ENCODE measurements around the gene TAAR8. TPM values are rescaled to one million over a fixed set of nuclear protein-coding genes. Genes with fewer than 3 reads are reported as not detected.
"Not testable (repeated sequence)": the region's sequence is repeated elsewhere in the genome, so short reads cannot be mapped to it uniquely, and the experiment has no call there.

The TAAR8 gene
- total RNA-seq, 2 donors from 2014 or later: not detected

DNA sequence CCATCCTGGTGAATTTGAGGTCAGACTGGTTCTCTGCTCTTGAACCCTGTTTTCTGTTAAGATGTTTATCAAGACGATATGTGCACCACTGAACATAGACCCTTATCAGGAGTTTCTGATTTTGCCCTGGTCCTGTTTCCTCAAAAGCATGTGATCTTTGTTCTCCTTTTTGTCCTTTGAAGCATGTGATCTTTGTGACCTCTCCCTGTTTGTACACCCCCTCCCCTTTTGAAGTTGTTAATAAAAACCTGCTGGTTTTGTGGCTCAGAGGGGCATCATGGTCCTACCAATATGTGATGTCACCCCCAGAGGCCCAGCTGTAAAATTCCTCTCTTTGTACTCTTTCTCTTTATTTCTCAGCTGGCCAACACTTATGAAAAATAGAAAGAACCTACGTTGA lies 17.9 kb upstream of the TAAR8 start:
- ATAC-seq, DNase-seq: not testable (repeated sequence)
- intact Hi-C loops (cut with DNase I): loop anchor here (10.0 kb wide), 2 partner anchors 230 to 1020 kb away; no protein-coding TSS in a partner anchor

GRCh38 chr6:132537145-132537544 lies 15.3 kb upstream of the TAAR8 start:
- ATAC-seq (no peak), DNase-seq (no peak)
- intact Hi-C loops (cut with DNase I): loop anchor here (10.0 kb wide), 2 partner anchors 228 to 1018 kb away; no protein-coding TSS in a partner anchor

GRCh38 chr6:132537977-132538376 lies 14.5 kb upstream of the TAAR8 start, which contains the start of gene TAAR9:
TSS of gene TAAR9 (plus strand) at chr6:132538277. CDS start at chr6:132538290, 13 bp downstream.
- no peak for ATAC-seq
- no peak for DNase-seq
- intact Hi-C loops (cut with DNase I): loop anchor here (10.0 kb wide), 2 partner anchors 227 to 1017 kb away; no protein-coding TSS in a partner anchor

GRCh38 chr6:132544826-132545225 lies 7.6 kb upstream of the TAAR8 start:
- ATAC-seq: no peak
- intact Hi-C loops (cut with DNase I): no loop called here

GRCh38 chr6:132548746-132549463 lies 3.6 kb upstream of the TAAR8 start:
- DNase-seq (no peak), ATAC-seq (no peak)
- intact Hi-C loops (cut with DNase I): no loop called here

More at GRCh38 chr6:132544826-132545225, 7.6 kb upstream of the TAAR8 start:
- no peak for DNase-seq

DNA sequence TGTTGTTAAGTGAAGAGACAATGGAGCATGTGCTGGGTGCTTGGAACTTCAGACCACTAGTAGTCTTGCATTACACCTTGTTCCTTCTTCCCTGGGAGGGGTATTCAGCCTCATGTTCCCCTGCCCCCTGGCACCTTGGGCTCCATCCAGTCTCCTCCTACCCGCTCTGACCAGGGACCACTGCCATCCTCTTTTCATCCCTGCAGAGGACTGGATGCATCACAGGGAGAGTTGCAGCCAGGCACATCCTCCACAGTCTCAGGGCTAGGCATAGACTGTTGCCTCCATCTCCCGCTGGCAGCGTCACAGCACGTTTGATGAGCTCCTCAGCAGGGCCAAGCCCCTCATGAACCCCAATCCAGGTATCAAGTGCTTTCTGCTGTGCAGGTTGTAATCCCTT lies 1.3 kb upstream of the TAAR8 start:
- intact Hi-C loops (cut with DNase I): no loop called here

GRCh38 chr6:132560087-132560486 lies 7.6 kb downstream of the TAAR8 start:
- intact Hi-C loops (cut with DNase I); DNase-seq; ATAC-seq: not testable (repeated sequence)

More for the DNA sequence above, 1.3 kb upstream of the TAAR8 start:
- no peak for ATAC-seq
- no peak for DNase-seq

- ATAC-seq: no peak
- intact Hi-C loops (cut with DNase I): no loop called here
- DNase-seq: no peak
Observed at GRCh38 chr6:132566404-132566803, 13.9 kb downstream of the TAAR8 start.

DNA sequence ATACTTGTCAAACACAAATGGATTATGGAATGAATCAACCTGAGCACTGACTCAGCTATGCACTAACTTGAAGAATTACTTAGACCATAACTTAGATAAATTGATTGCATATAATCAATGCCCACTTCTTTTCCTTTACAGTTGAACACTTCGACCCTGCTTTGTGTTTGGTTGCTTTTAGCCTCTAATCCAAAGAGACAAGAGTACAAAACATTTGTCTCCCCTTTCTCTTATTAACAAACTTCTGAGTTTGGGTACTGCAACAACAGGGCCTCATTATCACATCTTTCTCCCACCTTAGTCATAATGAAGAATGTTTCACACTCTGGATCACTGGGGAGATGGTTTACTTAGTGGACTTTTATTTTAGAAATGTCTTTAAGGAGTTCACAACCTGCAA lies 15.1 kb downstream of the TAAR8 start:
- intact Hi-C loops (cut with DNase I): no loop called here
- no peak for DNase-seq
- ATAC-seq: no peak

GRCh38 chr6:132568611-132569010 lies 16.1 kb downstream of the TAAR8 start:
- intact Hi-C loops (cut with DNase I): no loop called here
- DNase-seq (no peak), ATAC-seq (no peak)

GRCh38 chr6:132569170-132569569 lies 16.7 kb downstream of the TAAR8 start:
- DNase-seq: no peak
- ATAC-seq: no peak
- intact Hi-C loops (cut with DNase I): no loop called here

DNA sequence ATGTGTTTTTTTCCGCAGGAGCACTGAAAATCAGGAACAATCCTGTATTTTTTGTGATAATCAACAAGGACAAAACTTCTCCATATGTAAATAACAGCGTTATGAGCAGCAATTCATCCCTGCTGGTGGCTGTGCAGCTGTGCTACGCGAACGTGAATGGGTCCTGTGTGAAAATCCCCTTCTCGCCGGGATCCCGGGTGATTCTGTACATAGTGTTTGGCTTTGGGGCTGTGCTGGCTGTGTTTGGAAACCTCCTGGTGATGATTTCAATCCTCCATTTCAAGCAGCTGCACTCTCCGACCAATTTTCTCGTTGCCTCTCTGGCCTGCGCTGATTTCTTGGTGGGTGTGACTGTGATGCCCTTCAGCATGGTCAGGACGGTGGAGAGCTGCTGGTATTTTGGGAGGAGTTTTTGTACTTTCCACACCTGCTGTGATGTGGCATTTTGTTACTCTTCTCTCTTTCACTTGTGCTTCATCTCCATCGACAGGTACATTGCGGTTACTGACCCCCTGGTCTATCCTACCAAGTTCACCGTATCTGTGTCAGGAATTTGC lies 17.8 kb downstream of the TAAR8 start, which contains the start of gene TAAR6:
TSS of gene TAAR6 (plus strand) at position 102 of the 557 bp plus-strand sequence. CDS start at position 102, 0 bp downstream.
- intact Hi-C loops (cut with DNase I): no loop called here
- ATAC-seq (no peak), DNase-seq (no peak)

DNA sequence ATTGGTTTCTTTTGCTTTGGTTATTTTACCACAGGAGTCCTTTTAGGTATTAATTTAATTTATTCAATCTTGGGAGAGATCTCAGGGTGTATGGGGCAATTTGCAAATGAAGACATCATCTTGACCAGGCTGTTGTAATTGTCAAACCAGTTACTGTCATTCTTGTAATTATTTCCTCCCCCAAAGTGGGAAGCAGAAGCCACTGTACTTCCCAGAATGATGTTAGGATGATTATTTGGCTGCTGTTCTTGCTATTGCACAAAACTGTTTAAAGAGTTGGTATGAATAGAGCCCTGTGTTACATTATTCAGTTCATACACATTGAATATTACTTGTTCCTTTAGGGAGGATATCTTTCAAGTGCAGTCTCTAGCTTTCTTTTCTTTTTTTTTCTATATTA lies 19.3 kb downstream of the TAAR8 start:
- ATAC-seq (no peak), DNase-seq (no peak)

DNA sequence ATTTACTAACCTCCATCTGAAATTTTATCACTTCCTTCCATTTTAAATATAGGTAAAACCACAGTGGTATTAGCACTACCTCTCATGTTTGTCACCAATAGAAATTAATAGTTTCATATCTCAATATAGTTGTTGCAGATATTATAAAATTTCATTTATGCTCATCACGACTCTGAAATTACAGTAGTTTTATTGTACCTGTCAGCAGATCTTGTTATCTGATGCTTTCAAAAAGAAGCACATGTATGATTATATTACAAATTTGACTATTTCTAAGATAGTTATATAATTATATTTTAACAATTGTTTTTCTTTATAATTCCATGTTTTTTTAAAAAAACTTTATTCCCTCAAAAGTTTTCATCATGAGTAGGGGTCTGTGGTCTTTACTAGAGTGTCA lies 32.2 kb downstream of the TAAR8 start:
- no peak for ATAC-seq
- DNase-seq: no peak
- intact Hi-C loops (cut with DNase I): no loop called here

More for the DNA sequence above, 19.3 kb downstream of the TAAR8 start:
- intact Hi-C loops (cut with DNase I): no loop called here

- ATAC-seq: no peak
- intact Hi-C loops (cut with DNase I): no loop called here
- no peak for DNase-seq
Observed at GRCh38 chr6:132587424-132587823, 35.0 kb downstream of the TAAR8 start.

DNA sequence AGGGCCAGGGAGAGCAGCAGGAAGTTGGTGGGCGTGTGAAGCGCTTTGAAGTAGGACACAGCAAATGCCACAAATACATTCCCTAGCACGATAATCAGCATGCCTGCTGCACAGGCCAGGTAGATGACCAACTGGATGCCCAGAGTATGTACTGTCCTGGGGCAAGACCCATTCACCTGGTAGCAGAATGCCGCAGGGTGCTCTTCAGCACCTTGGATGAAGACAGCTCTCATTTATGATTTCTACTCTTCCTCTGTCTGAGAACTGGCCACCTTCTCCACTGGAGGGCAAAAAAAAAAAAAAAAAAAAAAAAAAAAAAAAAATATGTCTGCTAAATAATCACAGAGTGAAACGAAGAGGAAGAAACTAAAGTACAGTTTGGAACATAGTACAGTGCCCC lies 37.0 kb downstream of the TAAR8 start, which contains the start of gene TAAR5:
TSS of gene TAAR5 (minus strand) at position 288 of the 400 bp plus-strand sequence. CDS start at position 233, 55 bp downstream.
- DNase-seq (no peak), ATAC-seq (no peak)
- intact Hi-C loops (cut with DNase I): no loop called here

DNA sequence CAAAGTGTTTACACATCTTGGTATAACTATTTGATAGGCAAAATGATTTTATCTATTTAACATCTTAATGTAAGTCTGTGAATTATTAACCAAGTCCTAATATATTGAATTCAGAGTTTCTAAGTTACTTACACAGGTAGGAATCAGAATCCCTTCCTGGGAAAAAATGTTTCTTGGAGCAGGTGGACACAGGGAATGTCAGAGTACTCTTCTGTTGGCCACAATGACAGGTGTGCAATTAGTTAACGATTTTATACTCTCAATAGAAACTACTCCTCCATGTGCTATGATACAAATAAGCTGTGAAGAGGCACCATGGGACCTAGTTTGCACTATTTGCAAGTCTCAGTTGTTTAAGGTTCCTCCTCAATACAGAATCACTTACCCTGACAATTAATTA lies 37.9 kb downstream of the TAAR8 start:
- ATAC-seq (no peak), DNase-seq (no peak)
- intact Hi-C loops (cut with DNase I): no loop called here

- DNase-seq (no peak), ATAC-seq (no peak)
- intact Hi-C loops (cut with DNase I): no loop called here
Observed at GRCh38 chr6:132592855-132593254, 40.4 kb downstream of the TAAR8 start.

DNA sequence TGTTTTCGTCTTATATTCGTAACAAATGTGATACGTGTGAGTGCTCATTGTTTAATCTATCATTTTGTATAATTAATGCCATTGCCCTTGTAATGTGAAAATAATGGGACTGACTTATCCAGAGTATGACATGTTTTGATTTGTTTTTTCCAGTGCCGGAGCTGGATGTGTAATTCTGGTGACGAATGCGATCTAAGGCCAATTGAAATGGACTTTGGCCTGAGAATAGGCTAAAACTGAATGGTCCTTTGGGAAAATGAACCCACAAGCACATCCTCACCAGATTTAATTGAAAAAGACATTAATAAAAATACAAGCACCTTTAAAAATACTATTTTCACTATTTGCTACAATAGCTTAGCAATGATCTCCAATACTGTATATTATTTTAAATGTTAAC lies 43.7 kb downstream of the TAAR8 start:
- intact Hi-C loops (cut with DNase I): no loop called here
- DNase-seq (no peak), ATAC-seq (no peak)

DNA sequence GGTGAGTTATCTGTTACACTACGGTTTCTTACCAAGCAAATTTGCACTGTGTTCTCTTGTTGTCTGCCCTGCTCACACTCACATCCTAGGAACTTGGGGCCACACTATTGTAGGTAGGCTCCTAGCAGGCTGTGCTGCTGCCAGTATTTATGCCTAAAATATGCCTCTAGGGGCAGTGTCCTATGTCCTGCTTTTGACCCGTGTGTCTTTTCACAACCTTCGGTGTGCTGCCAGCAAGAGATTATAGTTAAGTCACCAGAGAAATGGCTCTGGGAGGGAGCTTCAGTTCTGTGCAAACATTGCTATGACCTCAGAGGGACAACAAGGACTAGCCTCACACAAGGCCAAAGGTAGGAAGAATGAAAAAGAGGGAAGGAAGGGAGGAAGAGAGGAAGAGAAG lies 46.0 kb downstream of the TAAR8 start:
- intact Hi-C loops (cut with DNase I): no loop called here
- ATAC-seq (no peak), DNase-seq (no peak)

All from left cardiac atrium (tissue), 4 donors.